NCI-H2171 treated with DMSO at 0.1 percent for 48 hours (cell line): ENCODE data around the gene GBE1.

Experiments
- DNase-seq: peaks from one replicate; lab custom pipeline; 2025; lab: John Stamatoyannopoulos, UW

GBE1 gene

DNA sequence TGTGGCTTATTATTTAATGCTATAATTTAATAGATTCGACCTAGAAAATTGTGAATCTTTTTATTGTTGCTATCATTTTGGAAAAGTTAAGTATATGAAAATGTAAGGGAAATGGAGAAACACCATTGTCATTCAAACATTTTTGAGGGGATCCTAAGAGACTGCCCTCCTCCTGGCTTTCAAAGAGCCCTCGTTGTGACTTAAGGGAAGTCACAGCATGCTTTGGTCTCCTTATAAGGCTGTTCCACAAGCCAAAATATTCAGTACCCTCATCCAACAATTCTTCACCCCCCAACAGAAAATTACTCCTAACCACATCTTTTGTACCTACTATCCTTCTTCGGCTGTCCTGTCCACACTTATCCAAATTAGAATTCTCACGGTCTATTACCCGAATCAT lies 140.2 kb downstream of the GBE1 start:
- no peak for DNase-seq

DNA sequence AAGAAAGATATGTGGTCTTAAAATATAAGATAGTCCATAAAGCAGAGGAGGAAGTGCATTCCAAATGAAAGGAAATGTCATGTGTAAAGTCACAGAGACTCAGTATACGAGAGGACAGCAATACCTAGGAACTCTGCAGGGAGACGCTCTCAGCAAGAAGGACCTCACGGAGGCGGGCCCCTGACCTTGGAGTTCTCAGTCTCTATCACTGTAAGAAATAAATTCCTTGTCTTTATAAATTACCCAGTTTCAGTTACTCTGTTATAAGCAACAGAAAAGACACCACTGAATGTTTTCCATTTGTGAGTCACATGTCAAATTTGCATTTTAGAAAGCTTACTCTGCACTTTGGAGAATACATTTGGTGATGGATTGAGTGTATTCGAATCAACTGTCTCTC lies 140.6 kb downstream of the GBE1 start:
- no peak for DNase-seq

DNA sequence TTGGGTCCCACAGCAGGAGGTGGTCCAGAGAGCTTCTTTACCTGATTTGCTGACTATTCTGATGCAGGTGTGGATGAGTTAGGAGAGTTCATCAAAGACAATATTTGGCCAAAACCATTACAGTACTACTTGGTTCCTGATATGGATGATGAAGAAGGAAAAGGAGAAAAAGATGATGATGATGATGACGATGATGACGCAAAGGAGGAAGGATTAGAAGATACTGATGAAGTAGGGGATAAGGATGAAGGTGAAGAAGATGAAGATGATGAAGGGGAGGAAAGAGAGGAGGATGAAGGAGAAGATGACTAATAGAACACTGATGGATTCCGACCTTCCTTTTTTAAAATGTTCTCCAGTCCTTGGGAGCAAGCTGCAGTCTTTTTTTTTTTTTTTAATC lies 148.7 kb downstream of the GBE1 start:
- DNase-seq = no peak

DNA sequence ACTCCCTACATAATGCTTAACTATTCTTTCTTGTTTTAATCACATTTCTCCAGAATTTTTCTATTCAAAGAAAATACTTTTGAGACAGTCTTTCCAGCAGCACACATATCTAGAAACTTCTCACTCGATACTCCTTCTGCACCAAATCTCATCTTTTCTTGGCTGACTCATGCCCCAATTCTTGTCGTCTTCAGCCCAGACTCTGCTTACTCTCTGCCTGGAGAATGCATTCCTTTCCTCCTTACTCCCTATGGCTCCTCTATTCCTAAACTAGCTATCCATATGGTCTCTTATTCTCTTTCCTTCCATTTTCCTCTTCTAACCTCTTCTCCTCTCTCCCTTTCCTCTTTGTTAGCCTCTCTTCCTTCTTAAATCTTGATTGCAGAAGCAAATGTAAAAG lies 158.7 kb downstream of the GBE1 start:
- no peak for DNase-seq

DNA sequence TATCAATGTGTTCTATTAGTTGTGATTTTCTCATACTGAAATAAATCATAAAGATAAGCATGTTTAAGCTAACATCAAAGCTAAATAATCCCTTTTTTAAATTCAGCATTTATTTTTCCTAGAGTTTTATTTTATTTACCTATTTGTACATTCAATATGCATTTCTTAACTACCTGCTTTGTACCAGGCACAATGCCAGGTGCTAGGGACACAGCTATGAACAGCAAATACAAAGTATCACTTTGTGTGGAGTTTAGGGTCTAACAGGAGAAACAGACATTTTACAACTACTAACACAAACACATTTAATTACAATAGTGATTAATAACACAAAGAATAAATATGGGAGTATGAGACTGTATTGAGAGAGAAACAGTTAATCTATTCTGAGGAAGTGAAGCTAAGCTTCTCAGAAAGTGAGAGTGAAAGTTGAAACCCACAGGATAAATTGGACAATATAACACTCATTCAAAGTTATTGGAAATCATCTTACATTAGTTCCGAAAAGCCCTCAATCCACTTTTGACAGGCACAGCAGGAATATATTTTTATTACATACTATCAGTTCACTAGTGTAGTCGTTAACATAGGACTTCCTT lies 159.6 kb downstream of the GBE1 start:
- DNase-seq = no peak

DNA sequence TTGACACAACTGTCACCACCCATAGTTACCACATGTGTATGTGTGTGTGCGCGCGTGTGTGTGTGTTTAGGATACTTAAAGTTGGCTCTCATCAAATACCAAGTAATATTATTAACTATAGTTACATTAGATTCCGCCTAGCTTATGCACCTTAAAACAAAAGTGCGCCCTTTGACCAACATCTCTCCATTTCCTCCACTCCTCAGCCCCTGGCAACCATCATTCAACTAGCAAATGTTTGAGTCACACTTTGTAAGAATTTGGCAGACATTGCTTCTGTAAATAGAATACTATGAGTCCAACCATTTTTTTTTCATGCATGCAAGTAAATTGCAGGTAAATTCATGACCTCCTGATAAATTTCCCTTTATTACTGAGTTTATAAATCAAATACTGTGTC lies 169.3 kb downstream of the GBE1 start:
- no peak for DNase-seq

DNA sequence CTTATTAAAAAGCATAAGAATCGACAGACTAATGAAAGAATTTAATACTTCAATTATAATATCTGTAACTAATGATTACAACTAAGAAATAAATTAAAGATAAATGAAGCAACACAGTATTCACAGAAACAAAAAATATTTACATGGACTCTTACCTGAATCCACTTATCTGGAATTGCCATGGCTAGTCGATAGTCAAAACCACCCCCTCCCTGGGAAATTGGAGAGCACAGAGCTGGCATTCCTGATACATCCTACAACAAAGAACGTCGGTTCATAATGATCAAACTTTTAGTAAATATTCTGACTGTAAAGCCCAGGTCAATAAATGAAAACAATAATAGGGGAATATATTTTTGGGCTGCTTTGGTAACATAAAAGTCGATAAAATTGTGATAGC lies 175.5 kb downstream of the GBE1 start:
- no peak for DNase-seq

DNA sequence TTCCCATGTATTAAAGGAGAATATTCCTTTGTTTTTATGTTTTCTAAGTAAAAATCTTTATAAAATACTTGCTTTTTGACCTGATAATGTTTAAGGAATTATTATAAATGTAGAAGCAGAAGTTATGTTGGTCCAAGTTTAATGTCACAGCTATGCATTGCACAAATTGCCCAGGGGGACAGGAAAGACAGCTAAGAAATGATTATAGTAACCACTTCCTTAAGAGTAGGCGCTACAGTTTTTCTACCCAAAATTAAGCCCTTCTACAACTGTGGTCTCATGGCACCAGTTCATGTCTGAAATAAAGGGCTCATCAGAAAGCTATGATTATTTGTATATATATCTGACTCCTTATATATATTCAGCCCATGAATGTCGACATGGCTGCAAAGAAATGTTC lies 176.4 kb downstream of the GBE1 start:
- DNase-seq = no peak

DNA sequence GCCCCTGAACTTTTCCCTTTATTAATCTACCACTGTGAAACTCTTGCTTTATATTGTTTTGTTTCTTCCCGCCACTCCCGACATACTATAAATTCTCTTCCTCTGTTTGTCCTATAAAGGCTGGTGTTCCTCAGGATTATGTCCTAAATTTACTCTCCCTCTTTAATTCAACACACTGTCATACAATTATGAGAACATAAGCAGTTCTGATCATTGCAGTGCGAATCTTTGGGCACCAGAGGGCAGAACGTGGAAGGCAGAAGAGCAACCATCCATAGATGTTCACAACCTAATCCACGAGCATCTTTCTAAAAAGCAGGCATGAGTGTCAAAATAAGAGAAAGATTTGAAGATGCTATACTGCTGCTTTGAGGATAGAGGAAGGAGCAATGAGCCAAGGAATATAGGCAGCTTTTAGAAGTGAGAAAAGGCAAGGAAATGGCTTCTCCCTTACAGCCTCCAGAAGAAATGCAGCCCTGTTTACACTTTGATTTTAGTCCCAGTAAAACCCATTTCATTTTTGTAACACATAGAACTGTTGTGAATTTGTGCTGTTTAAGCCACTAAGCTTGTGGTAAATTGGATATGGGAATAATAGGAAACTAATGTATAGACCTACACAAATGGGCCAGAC lies 179.4 kb downstream of the GBE1 start:
- DNase-seq = no peak

DNA sequence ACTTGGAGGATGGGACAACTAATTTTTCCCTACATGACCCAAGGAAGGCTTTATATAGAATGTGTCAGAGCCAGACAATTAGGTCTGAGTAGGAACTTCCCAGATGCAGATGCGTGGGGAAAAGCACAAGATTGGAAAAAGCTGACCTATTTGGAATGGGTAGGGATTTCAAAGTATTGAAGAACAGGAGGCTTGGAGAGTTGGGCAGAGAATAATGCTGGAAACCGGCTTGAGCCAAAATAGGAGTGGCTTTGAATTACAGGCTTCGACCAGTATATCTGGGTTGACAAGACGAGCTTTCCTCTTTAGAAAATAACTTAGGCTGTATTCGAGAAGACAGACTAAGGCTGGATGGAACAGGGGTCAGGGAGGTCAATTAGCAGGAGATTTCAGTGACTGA lies 181.1 kb downstream of the GBE1 start:
- no peak for DNase-seq

DNA sequence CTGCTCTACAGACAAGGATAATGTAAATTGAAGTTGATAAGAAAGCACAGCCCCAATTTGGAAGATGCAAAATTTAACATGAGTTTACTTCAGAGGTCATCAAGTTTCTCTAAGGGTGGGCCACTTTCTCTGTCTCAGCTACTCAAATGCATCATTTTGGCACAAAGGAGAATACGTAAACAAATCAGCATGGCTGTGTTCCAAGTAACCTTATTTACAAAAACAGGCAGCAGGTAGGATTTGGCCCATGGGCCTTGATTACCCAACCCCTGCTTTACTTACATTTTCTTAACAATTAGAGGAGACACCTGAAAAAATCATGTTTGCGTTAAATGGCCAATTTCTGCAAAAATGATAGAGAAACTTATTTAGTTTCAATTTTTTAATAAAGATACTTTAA lies 181.7 kb downstream of the GBE1 start:
- no peak for DNase-seq

DNA sequence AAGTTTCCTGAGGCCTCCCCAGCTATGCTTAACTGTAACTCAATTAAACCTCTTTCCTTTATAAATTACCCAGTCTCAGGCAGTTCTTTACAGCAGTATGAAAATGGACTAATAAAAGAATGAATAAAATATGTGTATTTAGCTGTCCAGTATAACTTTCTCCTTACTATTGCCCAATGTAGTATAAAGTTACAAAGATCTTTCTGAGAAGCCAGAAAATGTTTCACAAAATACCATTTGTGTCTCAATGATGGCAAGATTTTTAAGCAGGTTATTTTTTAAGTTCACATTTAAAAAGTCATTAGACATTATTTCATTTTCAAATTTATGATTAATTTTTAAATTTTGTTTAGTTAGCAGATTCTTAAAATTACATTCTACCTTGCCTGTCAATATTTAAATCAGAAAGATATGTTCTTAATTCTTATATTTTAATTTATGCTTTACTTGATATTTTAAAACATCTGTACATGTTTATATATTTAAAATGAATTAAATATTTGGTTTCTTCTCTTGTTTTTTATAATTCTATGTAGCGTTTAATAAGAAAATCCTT lies 189.2 kb downstream of the GBE1 start:
- DNase-seq = no peak

DNA sequence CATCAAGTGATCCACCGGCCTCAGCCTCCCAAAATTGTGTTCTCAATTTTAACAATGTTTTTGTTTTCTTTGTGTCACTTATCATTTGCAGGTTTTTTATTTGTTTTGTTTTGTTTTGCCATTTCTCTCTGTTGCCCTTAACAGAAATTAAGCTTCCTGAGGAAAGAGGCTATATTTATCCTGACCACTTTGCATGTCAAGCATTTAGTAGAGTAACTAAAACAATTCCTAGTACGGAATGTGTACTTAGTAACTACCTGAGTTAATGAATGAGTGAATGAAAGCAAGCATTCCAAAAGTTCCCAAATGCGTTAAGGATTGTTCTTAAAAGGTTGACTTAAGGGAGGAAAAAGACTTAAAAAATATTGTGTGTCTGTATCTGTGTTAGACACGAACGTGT lies 193.1 kb downstream of the GBE1 start:
- DNase-seq = no peak

DNA sequence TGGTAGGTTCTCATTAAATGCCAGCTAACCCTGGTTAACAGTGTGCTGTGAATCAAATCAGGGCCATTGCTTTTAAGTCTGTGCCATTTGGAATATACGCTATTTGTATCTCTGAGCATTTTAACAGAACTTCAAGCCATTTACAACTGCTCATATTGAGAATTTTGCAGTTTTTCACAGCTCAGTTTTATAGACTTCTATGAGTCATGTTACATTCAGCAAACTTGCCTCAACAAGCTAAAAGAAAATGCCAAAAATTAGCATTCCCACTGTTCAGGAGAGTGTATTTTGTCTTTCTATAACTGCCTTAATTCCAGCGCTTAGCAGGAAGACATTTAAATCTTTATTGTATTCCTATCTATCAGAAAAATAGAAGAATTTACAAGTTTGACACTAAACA lies 196.4 kb downstream of the GBE1 start:
- no peak for DNase-seq

DNA sequence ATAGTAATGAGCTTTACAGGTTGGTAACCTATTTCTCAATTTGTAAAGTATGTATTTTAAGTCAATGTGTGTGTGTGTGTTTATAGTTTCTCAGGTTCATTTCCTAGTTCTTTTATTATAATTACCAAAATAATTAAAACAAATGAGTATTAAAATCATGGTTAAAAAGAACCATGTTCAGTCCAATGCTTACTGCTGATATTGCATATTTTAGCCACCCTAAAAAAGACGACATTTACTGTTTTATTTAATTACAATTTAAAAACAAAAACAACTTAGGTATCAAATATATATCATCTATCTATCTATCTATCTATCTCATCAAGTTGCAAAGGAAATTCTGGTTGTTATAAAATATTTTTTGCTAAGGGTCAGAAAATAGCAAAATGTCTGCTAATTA lies 203.3 kb downstream of the GBE1 start:
- no peak for DNase-seq

DNA sequence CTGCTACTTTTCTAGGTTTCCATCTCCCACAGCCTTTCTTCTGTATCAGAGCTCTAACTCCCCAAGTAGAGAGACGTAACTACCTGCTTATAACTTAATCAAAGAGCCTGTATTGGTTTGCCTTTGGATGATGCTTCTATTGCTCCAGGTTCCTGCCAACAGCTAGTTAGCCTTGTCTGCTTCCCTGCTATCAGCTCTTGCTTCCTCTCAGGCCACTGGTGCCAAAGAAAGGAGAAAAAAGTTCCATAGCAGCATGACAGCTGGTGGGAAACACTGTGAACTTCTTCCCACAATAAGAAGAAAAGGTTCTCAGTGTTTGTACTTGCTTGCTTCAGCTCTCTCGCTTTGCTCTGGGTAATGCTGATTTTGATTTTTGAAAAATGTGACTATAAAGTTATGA lies 206.6 kb downstream of the GBE1 start:
- no peak for DNase-seq

DNA sequence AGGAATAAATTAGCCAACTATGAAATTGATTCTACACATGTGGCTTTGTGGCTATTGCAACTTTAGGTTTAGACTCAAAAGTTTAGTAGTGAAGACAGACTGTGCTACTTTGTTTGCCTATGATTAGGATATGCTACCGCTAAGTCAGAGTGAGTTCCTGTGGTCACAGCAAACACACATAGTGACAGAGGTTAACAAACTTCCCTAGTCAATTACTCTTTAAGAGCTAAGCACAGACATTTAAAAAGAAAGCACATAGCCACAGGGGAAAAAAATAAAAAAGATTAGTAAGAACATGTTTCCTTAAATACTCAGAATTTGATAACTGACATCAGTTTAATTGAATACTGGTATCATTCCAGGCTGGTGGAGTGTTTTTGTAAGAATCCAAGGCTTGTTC lies 207.1 kb downstream of the GBE1 start:
- no peak for DNase-seq

DNA sequence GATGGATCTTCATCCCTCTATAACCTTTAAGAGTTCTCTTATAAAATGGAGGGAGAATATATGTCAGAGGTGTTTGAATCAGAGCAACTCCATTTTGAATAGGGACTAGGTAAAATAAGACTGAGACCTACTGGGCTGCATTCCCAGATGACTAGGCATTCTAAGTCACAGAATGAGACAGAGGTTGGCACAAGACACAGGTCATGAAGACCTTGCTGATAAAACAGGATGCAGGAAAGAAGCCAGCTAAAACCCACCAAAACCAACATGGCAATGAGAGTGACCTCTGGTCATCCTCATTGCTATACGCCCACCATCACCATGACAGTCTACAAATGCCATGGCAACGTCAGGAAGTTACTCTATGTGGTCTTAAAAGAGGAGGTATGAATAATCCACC lies 211.0 kb downstream of the GBE1 start:
- DNase-seq = no peak

DNA sequence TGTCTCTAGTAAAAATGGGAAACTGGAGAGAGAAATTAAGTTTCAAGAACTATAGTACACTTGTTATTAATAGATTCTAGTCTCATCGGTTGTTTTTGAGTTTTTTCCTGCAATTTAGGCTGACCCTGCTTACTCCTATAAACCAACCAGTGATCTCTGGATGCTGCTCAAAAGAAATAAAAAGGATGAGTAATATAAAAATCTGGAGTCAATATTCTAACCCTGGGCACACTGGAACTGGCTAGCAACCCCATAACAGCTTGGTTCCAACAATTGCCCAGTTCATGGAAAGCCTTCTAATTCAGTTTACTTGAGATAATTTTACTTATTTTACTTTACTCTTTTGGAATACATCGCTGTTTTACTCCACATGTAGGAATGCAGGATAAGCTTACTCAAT lies 211.6 kb downstream of the GBE1 start:
- DNase-seq = no peak

DNA sequence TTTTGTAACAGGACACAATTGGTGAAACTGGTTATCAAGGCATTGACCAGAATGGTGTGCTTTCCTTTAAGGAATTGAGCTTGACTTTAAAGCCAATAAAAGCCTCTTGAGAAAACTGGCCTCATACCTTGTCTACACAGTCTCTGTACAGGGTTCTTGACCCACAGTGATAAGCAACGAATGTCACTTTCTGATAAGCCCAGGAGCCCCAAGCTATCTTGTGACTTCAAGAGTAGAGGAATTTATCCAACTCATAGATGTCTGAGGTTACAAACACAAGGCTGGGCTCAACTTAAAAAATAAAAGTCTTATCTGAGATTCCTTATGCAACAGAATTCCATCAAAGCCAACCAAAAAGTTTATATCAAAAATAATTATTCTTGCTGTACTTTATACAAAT lies 212.1 kb downstream of the GBE1 start:
- DNase-seq = no peak

DNA sequence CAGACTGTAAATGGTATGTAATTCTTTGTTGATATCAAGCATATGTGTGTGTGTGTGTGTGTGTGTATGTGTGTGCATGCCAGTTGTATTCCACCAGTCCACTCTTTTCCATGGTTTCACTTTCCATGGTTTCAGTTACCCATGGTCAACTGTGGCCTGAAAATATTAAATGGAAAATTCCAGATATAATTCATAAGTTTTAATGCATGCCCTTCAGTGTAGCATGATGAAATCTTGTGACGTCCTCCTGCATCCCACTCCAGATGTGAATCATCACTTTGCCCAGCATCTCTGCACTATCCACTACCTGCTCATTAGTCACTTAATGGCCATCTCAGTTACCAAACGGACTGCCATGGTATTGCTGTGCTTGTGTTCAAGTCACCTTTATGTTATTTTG lies 215.9 kb downstream of the GBE1 start:
- no peak for DNase-seq

DNA sequence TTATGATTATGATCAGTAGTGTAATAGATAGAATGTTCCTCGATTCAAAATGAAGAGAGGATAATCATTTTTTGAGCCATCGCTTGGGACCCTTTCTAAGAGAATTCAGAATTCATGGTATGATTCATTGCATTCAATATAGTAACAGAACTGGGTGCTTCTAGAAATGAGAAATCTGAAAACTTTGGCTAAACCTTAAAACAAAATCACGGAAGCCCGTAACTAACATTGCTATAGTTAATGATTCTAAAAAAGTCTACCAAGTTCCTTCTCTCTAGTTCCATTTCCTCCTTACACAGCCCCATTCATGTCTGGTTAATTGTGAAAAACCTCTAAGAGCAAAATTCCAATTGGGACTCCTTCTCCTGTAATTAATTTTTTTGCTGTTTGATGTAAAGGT lies 217.1 kb downstream of the GBE1 start:
- no peak for DNase-seq

DNA sequence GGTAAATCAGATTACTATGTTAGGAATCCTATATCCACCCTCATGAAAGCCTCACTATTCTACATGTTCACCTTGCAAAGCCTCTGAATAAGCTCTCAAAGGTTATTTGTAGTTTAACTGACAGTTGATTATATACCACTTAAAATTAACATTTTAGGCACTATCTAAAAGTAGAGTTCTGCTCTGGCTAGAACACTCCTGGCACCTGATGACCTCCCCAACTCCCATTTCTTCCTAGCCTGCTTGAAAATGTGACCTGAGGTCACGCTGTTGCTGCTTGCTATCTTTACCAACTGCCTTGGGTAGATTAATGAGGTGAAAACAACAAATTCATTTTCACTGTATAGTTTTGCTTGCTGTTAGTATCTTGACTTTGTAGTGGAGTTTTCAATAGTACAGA lies 220.7 kb downstream of the GBE1 start:
- no peak for DNase-seq

DNA sequence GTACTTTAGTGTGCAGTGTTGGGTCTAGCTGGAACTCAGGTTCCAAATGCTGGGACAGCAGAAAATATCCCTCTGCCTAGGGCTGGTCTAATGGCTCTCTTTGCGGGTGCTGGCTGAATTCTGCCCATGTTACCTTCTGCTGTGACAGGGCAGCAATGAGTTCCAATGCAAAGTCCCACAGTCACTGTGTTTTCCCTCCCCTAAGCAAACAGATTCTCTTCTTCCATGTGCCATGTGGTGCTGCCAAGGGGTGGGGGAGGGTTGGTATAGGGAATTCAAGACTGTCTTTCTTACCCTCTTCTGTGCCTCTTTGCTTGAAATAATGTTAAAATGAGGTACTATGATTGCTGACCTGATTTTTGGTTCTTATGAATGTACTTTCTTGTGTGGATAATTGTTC lies 229.6 kb downstream of the GBE1 start:
- no peak for DNase-seq
